GM12878 (cell line): ENCODE results near the gene IL16. TPM values are rescaled to one million over a fixed set of nuclear protein-coding genes. Genes with fewer than 3 reads are reported as not detected.
A peak's percentile ranks its signal among the peaks of the same experiment; 100 is the strongest.

Experiments
- ATAC-seq: fragments of 200-7000 bp; cut with Tn5 transposase; 3 replicates; pipeline ENCODE4 v1.9.1; 2020; ENCODE audit warnings: mild to moderate bottlenecking, moderate library complexity
- BruUV-seq: library from RNA; stranded (reverse); fragments of 400-500 nt; replicated peaks from 2 replicates; lab custom pipeline; 2021; lab: Mats Ljungman, UMichigan
- CTCF ChIA-PET: fragments of 300-600 bp; sonication (Branson Sonifier 250); formaldehyde crosslinking; extraction: SDS; loops from one replicate; lab custom pipeline; 2021; ENCODE audit warnings: inconsistent platforms; lab: Yijun Ruan, JAX
- POLR2A ChIA-PET: fragments of 350-600 bp; formaldehyde crosslinking; extraction: SDS; loops from one replicate; lab custom pipeline; 2021; ENCODE audit warnings: inconsistent platforms; lab: Charles Lee
- RAD21 ChIA-PET: fragments of 300-600 bp; sonication (Branson Sonifier 250); formaldehyde crosslinking; loops from one replicate; lab custom pipeline; 2023; ENCODE audit warnings: antibody characterized with exemption; ENCODE audit not compliant: unreplicated experiment; lab: Charles Lee
- SMC1A ChIA-PET: fragments of 300-600 bp; sonication (Branson Sonifier 250); formaldehyde crosslinking; loops from one replicate; lab custom pipeline; 2023; ENCODE audit not compliant: unreplicated experiment, uncharacterized antibody; lab: Charles Lee
- DNase-seq: peaks from one replicate; pipeline ENCODE4 v3.0.0-alpha.2; 2011; ENCODE audit warnings: low read depth, low spot score
- FAIRE-seq: peaks from 3 replicates; lab custom pipeline; 2011; peaks lifted over from hg19 to GRCh38; lab: Jason Lieb, UNC
- H2AFZ ChIP-seq: 2 replicates; pipeline ENCODE4 v1.6.0; 2011; ENCODE audit warnings: low read depth, low read length, control low read depth; ENCODE audit not compliant: control insufficient read depth
- H3K27ac ChIP-seq: 2 replicates; pipeline ENCODE4 v1.5.1; 2011; ENCODE audit warnings: control low read depth; ENCODE audit not compliant: control insufficient read depth, insufficient read depth
- H3K27me3 ChIP-seq, 2 experiments: replicated peaks in 1 of 2; 2 replicates each; pipeline versions ENCODE4 v1.6.0 to v1.6.1; 2011; ENCODE audit warnings: low read length in 1 of 2; ENCODE audit not compliant: control insufficient read depth in 2 of 2, insufficient read depth in 2 of 2
- H3K36me3 ChIP-seq, 2 experiments: 2 replicates each; pipeline ENCODE4 v1.5.1; 2011; ENCODE audit warnings: low read length in 1 of 2; ENCODE audit not compliant: control insufficient read depth in 2 of 2, insufficient read depth in 2 of 2
- H3K4me1 ChIP-seq: 2 replicates; pipeline ENCODE4 v1.6.1; 2011; ENCODE audit warnings: mild to moderate bottlenecking, low read length, moderate library complexity, mixed read lengths; ENCODE audit not compliant: control insufficient read depth, insufficient read depth
- H3K4me2 ChIP-seq: 2 replicates; pipeline ENCODE4 v1.6.0; 2011; ENCODE audit warnings: control low read depth; ENCODE audit not compliant: control insufficient read depth, insufficient read depth
- H3K4me3 ChIP-seq: fragments of 200-600 bp; sonication (generic); 2 replicates; pipeline ENCODE4 v1.5.1; 2016
- H3K79me2 ChIP-seq: 2 replicates; pipeline ENCODE4 v1.6.0; 2011; ENCODE audit warnings: low read length; ENCODE audit not compliant: control insufficient read depth, insufficient read depth
- H3K9ac ChIP-seq: 2 replicates; pipeline ENCODE4 v1.8.0; 2011; ENCODE audit warnings: low read length, control low read depth, mixed read lengths; ENCODE audit not compliant: control insufficient read depth, insufficient read depth
- H3K9me3 ChIP-seq: replicated peaks from 3 replicates; pipeline ENCODE4 v1.5.1; 2011; ENCODE audit warnings: mild to moderate bottlenecking, low read length; ENCODE audit not compliant: control insufficient read depth, insufficient read depth
- H4K20me1 ChIP-seq: 2 replicates; pipeline ENCODE4 v1.6.0; 2011; ENCODE audit not compliant: control insufficient read depth, insufficient read depth
- CTCF ChIP-seq, 3 experiments: IDR thresholded peaks in 2 of 3; conservative IDR thresholded peaks in 1 of 3; 2 replicates each; pipeline ENCODE4 v1.5.1; 2011; ENCODE audit warnings: low read depth in 3 of 3, low read length in 3 of 3, mild to moderate bottlenecking in 3 of 3, control low read depth in 2 of 3, moderate library complexity in 2 of 3, inconsistent platforms in 1 of 3, mixed read lengths in 1 of 3; ENCODE audit not compliant: control insufficient read depth in 2 of 3, insufficient read depth in 1 of 3; ENCODE audit errors: extremely low read depth in 1 of 3
- RFX5 ChIP-seq: IDR thresholded peaks from 2 replicates; pipeline ENCODE4 v1.6.1; 2011; ENCODE audit warnings: low read depth, low read length, improper control_type of control experiment
- SUZ12 ChIP-seq: fragments of 200-600 bp; sonication (generic); IDR thresholded peaks from one replicate; pipeline ENCODE4 v1.6.1; 2018; ENCODE audit warnings: antibody characterized with exemption, mild to moderate bottlenecking; ENCODE audit not compliant: unreplicated experiment
- ZBTB33 ChIP-seq: fragments of 450-650 bp; IDR thresholded peaks from 2 replicates; pipeline ENCODE4 v1.6.1; 2017; ENCODE audit warnings: mild to moderate bottlenecking
- WGBS: methylation state at CpG from one replicate; pipeline ENCODE4 v1.1.6; 2016; ENCODE audit warnings: low lambda C conversion rate; ENCODE audit not compliant: insufficient replicate concordance, insufficient coverage; ENCODE audit errors: missing lambda C conversion rate; 5-methylcytosine and 5-hydroxymethylcytosine counted together
- in situ Hi-C: fragments of 300-500 bp; cut with MboI; formaldehyde crosslinking; loops from 9 replicates; pipeline ENCODE4 v1.14.3; 2018; ENCODE audit warnings: mixed read lengths
- intact Hi-C: fragments of 100-400 bp; cut with micrococcal nuclease; formaldehyde crosslinking; loops from one replicate; pipeline ENCODE4 v1.14.2; 2022; ENCODE audit not compliant: unreplicated experiment
- polyA plus RNA-seq, 11 experiments: library from polyadenylated mRNA; depleted of rRNA in 4 of 11; unstranded in 6 of 11; stranded (reverse) in 5 of 11; fragments of >200 nt; fragmentation: Nextera tagmentation in 4 of 11; fragmentation: Illumina TruSeq in 1 of 11; extraction: Ambion mirVana in 4 of 11; extraction: Trizol in 1 of 11; gene quantifications; 1 replicate in 1 of 11; 2 replicates in 10 of 11; pipeline versions ENCODE4 v1.2.1 to v1.2.3, GENCODE V29; 2011 to 2016; ENCODE audit warnings: inconsistent platforms in 2 of 11, missing spikeins in 2 of 11, low read depth in 1 of 11
- total RNA-seq, 4 experiments: library from RNA; depleted of rRNA in 3 of 4; stranded (reverse); fragments of >200 nt in 3 of 4; fragmentation: Illumina TruSeq in 1 of 4; extraction: Trizol in 1 of 4; gene quantifications; 2 replicates each; pipeline versions ENCODE4 v1.2.1 to v1.2.3, GENCODE V29; 2013 to 2021

The IL16 gene
- total and polyA plus RNA-seq, 10 of the 15 experiments (the other 5 are each of a cell fraction or from before 2014, with no cell fraction given), result 21.7 to 206 (median 44.5) TPM

DNA sequence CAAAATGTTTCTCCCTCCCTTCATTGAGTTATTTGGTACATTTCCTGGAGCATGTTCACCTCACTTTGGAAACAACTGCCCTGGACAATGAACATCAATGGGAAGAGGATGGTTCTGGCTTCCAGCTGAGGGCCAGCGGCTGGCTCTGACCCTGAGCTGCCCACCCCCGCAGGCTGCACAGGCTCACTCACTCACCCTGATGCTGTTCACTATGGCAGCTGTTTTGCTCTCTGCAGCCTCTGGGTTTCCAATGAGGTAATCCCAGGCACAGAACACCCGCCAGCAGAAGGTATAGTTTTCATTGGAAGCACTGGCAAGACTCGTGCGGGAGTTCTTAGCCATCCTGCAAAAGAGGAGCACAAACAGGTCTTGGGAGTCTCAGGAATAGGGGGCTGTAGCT, 159.6 kb downstream of the IL16 start:
- H3K27me3 ChIP-seq, result no peaks in the 10 kb centered on the region; a peak in 1 of 4 replicates
- SMC1A ChIA-PET, result interaction anchor here (1.1 to 2.2 kb wide), 3 partner anchors 10 to 81 kb away, joined by 3 to 6 read pairs (median 5); no protein-coding TSS in a partner anchor
- H3K9ac ChIP-seq, result no peak overlapping the region
- H3K36me3 ChIP-seq, result no peaks in the 10 kb centered on the region
- no peaks in the 10 kb centered on the region for H3K4me1 ChIP-seq
- no peak for FAIRE-seq
- CTCF ChIA-PET, result interaction anchor here (1.6 to 3.7 kb wide), 2 partner anchors 20 to 90 kb away, joined by 5 to 15 read pairs; no protein-coding TSS in a partner anchor
- ATAC-seq, result no peak
- no peaks in the 10 kb centered on the region for H3K79me2 ChIP-seq
- no peak overlapping the region for H3K27ac ChIP-seq
- no peak overlapping the region for H3K4me2 ChIP-seq
- RAD21 ChIA-PET, result no interaction called here
- H3K4me3 ChIP-seq, result no peak overlapping the region
- H3K9me3 ChIP-seq, result no peaks in the 10 kb centered on the region
- no peak for TF ChIP-seq ZBTB33
- TF ChIP-seq RFX5, result no peak
- H2AFZ ChIP-seq, result no peak overlapping the region
- H4K20me1 ChIP-seq, result no peaks in the 10 kb centered on the region
- no peak for DNase-seq
- in situ Hi-C loops, result no loop called here
- BruUV-seq, result no TSS peak
- intact Hi-C loops, result no loop called here
- WGBS, result 75% methylated on average over 5 of the region's 5 CpGs
- POLR2A ChIA-PET, result no interaction called here

DNA sequence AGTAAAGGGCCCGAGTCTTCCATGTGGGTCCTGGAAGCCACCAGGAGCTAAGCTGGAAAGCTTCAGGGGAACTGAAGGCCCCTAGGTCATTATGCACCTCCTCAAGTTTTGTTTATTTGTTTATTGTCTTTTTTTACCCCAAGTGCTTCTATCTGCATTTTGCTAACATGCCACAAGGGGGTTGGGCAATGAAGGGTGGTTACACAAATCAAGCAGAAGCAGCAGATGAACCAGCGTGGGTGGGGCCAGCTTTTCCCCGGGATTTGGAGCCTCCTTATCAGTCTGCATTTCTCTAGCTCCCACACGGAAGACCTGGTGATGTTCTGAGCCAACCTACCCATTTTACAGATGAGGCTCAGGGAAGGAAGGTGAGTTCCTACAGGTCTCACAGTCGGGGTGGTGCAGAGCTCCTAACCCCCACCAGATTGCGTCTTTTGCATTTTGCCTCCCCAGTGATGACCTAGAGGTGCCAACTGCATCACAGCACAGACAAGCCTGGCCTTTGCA, 160.6 kb downstream of the IL16 start:
- ChIA-PET POLR2A (no interaction called here), RAD21 (interaction anchor here (0.7 kb wide), 1 partner anchor 31 kb away, joined by 3 read pairs; no protein-coding TSS in a partner anchor), CTCF (interaction anchor here (3.7 kb wide), 1 partner anchor 91 kb away, joined by 15 read pairs; no protein-coding TSS in a partner anchor), SMC1A (interaction anchor here (0.9 to 2.2 kb wide), 4 partner anchors 9 to 82 kb away, joined by 3 to 6 read pairs (median 4); no protein-coding TSS in a partner anchor)
- Histone ChIP-seq H3K4me1 (no peaks in the 10 kb centered on the region), H3K9ac (no peak overlapping the region), H3K4me2 (no peak overlapping the region), H3K36me3 (no peaks in the 10 kb centered on the region), H3K9me3 (no peaks in the 10 kb centered on the region), H3K4me3 (no peak overlapping the region), H2AFZ (no peak overlapping the region), H3K27me3 (no peaks in the 10 kb centered on the region; a peak in 1 of 4 replicates), H3K79me2 (no peaks in the 10 kb centered on the region), H3K27ac (no peak overlapping the region), H4K20me1 (no peaks in the 10 kb centered on the region)
- DNase-seq (no peak), ATAC-seq (peak; percentile 38; the same call in 1 of the 3 replicates), FAIRE-seq (no peak)
- intact Hi-C loops, result no loop called here
- TF ChIP-seq CTCF (IDR thresholded peaks at IDR 0.05 in 2 of 3, conservative IDR thresholded peaks at IDR 0.05 in 1 of 3; ENCODE audit: control insufficient read depth in 2 of 3, extremely low read depth in 1 of 3, insufficient read depth in 1 of 3, low read depth in 3 of 3, low read length in 3 of 3) (peak in 2 of 3 experiments; percentile 13 to 17; a peak in 1 of 6 replicates), SUZ12 (no peak)
- BruUV-seq, result no TSS peak
- in situ Hi-C loops, result no loop called here
- 31% methylated on average over 6 of the region's 6 CpGs for WGBS
